H1 (cell line): Measurements from ENCODE around the gene ACTC1.

Source experiments
- ATF3 ChIP-seq: IDR thresholded peaks from 2 replicates; pipeline ENCODE4 v1.6.1; 2011; ENCODE audit warnings: low read depth, mild to moderate bottlenecking, low read length; ENCODE audit not compliant: insufficient read depth
- CHD1 ChIP-seq: IDR thresholded peaks from 2 replicates; pipeline ENCODE4 v1.6.1; 2012; ENCODE audit warnings: low read depth, low read length, improper control_type of control experiment
- CTCF ChIP-seq, 3 experiments: IDR thresholded peaks; 1 replicate in 2 of 3; 2 replicates in 1 of 3; pipeline versions ENCODE4 v1.5.1 to v1.6.1; 2011; ENCODE audit warnings: low read length in 3 of 3, mild to moderate bottlenecking in 3 of 3, inconsistent platforms in 2 of 3, low read depth in 1 of 3, moderate library complexity in 1 of 3; ENCODE audit not compliant: insufficient read depth in 1 of 3; ENCODE audit errors: control extremely low read depth in 1 of 3
- EP300 ChIP-seq, 2 experiments: IDR thresholded peaks; 1 replicate in 1 of 2; 2 replicates in 1 of 2; pipeline ENCODE4 v1.6.1; 2011 to 2012; ENCODE audit warnings: low read depth in 2 of 2, low read length in 2 of 2, mild to moderate bottlenecking in 2 of 2, borderline replicate concordance in 1 of 2, inconsistent platforms in 1 of 2, moderate library complexity in 1 of 2
- EZH2 ChIP-seq: fragments of 200-600 bp; sonication (generic); IDR thresholded peaks from 2 replicates; pipeline ENCODE4 v1.7.1; 2012; ENCODE audit warnings: low read depth, mild to moderate bottlenecking, moderate library complexity, low read length, inconsistent platforms; ENCODE audit not compliant: severe bottlenecking
- HDAC2 ChIP-seq, 2 experiments: fragments of 300-600 bp in 1 of 2; sonication (generic) in 1 of 2; IDR thresholded peaks; 2 replicates each; pipeline ENCODE4 v1.6.1; 2011 to 2012; ENCODE audit warnings: low read depth in 2 of 2, low read length in 2 of 2, mild to moderate bottlenecking in 2 of 2, moderate library complexity in 2 of 2, borderline replicate concordance in 1 of 2, inconsistent platforms in 1 of 2
- HDAC6 ChIP-seq: IDR thresholded peaks from one replicate; pipeline ENCODE4 v1.7.1; 2012; ENCODE audit warnings: low read depth, mild to moderate bottlenecking, inconsistent platforms, low read length, moderate library complexity
- JUND ChIP-seq: IDR thresholded peaks from 2 replicates; pipeline ENCODE4 v1.6.1; 2011; ENCODE audit warnings: mild to moderate bottlenecking, improper control_type of control experiment, low read length
- NRF1 ChIP-seq: IDR thresholded peaks from 2 replicates; pipeline ENCODE4 v1.6.1; 2011; ENCODE audit warnings: mild to moderate bottlenecking, low read depth, low read length, improper control_type of control experiment
- POLR2A ChIP-seq, 2 experiments: IDR thresholded peaks; 1 replicate in 1 of 2; 2 replicates in 1 of 2; pipeline ENCODE4 v1.6.1; 2011; ENCODE audit warnings: low read depth in 2 of 2, low read length in 2 of 2, mild to moderate bottlenecking in 2 of 2; ENCODE audit errors: control extremely low read depth in 1 of 2
- POLR2AphosphoS5 ChIP-seq: IDR thresholded peaks from 2 replicates; pipeline ENCODE4 v1.6.1; 2011; ENCODE audit warnings: low read depth, low read length
- POU5F1 ChIP-seq: IDR thresholded peaks from 2 replicates; pipeline ENCODE4 v1.6.1; 2011; ENCODE audit warnings: low read depth, mild to moderate bottlenecking, low read length, moderate library complexity
- SRF ChIP-seq: IDR thresholded peaks from 2 replicates; pipeline ENCODE4 v1.6.1; 2011; ENCODE audit warnings: mild to moderate bottlenecking, low read depth, low read length, moderate library complexity
- TBP ChIP-seq: IDR thresholded peaks from 2 replicates; pipeline ENCODE4 v1.6.1; 2011; ENCODE audit warnings: low read depth, low read length, improper control_type of control experiment

GRCh38 chr15:34820110-34820509 is 24.8 kb upstream of the ACTC1 start:
- TF ChIP-seq EP300 (IDR thresholded peaks at IDR 0.05; ENCODE audit: borderline replicate concordance in 1 of 2, low read depth in 2 of 2, low read length in 2 of 2), result no peak
- no peak for TF ChIP-seq CTCF (IDR thresholded peaks at IDR 0.05; ENCODE audit: control extremely low read depth in 1 of 3, insufficient read depth in 1 of 3, low read depth in 1 of 3, low read length in 3 of 3)
- no peak for TF ChIP-seq POLR2AphosphoS5
- no peak for TF ChIP-seq HDAC6
- TF ChIP-seq ATF3, result no peak
- TF ChIP-seq POLR2A (IDR thresholded peaks at IDR 0.05; ENCODE audit: control extremely low read depth in 1 of 2, low read depth in 2 of 2, low read length in 2 of 2), result no peak
- no peak for TF ChIP-seq CHD1
- TF ChIP-seq NRF1, result no peak
- TF ChIP-seq HDAC2 (IDR thresholded peaks at IDR 0.05; ENCODE audit: borderline replicate concordance in 1 of 2, low read depth in 2 of 2, low read length in 2 of 2), result no peak
- TF ChIP-seq POU5F1, result no peak
- no peak for TF ChIP-seq JUND
- no peak for TF ChIP-seq EZH2
- no peak for TF ChIP-seq SRF
- no peak for TF ChIP-seq TBP
